ENCODE data around the gene NFATC1. TPM values are rescaled to one million over a fixed set of nuclear protein-coding genes. Genes with fewer than 3 reads are reported as not detected.
A peak's percentile ranks its signal among the peaks of the same experiment; 100 is the strongest.

The NFATC1 gene
- total RNA-seq, 2 donors from 2014 or later, result 2.9 to 4.4 TPM

DNA sequence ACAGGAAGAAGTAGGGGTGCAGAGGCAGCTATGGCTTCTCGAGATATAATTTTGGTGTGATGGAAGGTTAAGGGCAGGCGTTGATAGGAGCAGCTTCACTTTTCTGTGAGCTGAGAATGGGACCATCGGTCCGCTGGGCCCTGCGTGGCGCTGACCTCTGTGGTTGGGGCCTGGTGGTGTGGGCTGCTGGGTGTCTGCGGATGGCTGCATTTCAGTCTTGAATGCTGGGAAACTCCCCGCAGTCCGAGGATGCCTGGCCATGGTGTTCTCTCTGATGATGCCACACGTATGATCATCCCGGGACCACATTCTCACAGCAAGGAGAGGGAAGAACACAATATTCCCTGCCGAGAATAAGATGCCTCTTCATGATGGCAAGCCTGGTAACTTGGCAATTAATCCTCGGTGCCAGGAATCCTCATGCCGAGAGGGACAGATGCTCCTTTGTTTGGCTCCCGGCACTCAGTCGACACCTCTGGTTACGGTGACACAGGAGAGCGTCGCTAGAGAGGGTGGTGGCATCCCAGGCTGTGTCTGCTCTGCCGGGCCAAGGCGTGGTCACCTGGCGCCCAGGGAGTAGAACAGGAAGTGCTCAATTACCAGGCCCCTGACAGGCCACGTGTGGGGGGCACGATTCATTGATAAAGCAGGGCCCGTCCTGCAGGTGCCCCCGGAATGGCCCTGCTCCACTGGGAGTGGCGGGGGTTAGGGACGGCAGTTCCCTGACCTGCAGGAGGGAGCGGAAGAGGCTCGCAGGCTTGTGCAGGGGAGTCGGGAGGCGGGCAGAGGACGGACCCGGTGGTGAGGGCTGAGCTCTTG is 164.5 kb downstream of the NFATC1 start:
- no peak for ATAC-seq
- peak in 1 of 2 donors; percentile 20 for DNase-seq
- intact Hi-C loops (cut with DNase I, micrococcal nuclease), result no loop called here

DNA sequence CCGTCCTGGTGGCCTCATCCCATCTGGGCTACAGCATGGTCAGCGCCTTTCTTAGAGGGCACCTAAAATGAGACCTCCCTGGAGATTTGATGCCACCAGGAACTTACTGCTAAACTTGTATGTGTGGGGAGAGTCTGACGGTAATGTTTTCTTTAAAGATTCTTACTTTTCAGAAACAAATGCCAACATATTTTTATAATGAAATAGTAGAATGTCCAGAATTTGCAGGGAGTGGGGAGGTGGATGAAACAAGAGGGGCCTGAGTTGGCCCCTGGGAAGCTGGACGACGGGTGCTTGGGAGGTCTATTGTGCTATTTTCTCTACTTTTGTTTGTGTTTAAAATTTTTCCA is 165.1 kb downstream of the NFATC1 start:
- DNase-seq, result no peak
- intact Hi-C loops (cut with DNase I, micrococcal nuclease), result no loop called here
- no peak for ATAC-seq

DNA sequence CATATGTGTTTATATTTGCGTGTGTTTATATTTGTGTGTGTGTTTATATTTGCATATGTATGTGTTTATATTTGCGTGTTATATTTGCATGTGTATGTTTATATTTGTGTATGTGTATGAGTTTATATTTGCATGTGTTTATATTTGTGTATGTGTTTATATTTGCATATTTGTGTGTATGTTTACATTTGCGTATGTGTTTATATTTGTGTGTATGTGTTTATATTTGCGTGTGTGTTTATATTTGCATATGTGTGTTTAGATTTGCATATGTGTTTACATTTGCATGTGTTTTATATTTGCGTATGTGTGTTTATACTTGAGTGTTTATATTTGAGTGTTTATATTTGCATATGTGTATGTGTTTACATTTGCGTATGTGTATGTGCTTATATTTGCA is 168.2 kb downstream of the NFATC1 start:
- DNase-seq, result no peak
- intact Hi-C loops (cut with DNase I, micrococcal nuclease), result no loop called here
- no peak for ATAC-seq

DNA sequence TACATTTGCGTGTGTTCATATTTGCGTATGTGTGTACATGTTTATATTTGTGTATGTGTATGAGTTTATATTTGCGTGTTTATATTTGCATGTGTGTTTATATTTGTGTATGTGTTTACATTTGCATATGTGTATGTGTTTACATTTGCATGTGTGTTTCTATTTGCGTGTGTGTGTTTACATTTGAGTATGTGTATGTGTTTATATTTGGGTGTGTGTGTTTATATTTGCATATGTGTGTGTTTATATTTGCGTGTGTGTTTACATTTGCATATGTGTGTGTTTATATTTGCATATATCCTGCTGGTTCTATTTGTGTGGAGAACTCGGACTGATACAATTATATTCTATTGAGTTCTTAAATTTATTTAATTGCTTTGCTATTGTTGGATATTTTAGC is 168.7 kb downstream of the NFATC1 start:
- intact Hi-C loops (cut with DNase I, micrococcal nuclease), result no loop called here
- DNase-seq, result no peak
- ATAC-seq, result no peak

DNA sequence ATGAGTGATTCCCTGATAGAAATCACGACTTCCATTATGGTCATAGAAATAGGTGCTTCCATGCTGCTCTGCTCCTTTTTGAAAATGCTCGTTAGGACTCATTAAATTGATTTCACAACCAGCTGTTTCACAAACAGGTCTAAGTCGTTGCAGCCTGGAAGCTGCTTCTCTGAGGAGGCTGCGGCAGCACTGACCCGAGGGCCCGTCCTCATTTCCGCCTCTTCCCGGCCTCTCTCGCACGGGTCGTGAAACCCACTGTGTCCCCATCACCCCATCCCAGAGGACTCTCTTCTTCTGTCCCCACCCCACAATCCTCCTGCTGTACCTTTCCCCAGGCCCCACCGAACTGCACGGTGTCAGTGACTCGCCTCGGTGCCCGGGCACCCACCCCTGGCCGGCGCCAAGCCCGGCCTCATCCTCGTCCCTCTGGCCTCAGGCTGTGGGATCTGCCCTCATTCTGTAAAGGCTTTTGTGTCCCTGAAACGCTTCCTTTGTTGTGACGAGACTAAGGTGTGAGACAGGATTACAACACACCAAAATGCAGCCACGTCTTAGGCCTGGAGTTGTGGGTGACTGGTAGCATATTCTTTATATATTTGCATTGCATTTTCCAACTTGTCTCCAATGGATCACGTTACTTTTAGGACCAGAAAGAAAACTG is 171.2 kb downstream of the NFATC1 start:
- intact Hi-C loops (cut with DNase I, micrococcal nuclease), result no loop called here
- ATAC-seq, result no peak
- DNase-seq, result no peak

DNA sequence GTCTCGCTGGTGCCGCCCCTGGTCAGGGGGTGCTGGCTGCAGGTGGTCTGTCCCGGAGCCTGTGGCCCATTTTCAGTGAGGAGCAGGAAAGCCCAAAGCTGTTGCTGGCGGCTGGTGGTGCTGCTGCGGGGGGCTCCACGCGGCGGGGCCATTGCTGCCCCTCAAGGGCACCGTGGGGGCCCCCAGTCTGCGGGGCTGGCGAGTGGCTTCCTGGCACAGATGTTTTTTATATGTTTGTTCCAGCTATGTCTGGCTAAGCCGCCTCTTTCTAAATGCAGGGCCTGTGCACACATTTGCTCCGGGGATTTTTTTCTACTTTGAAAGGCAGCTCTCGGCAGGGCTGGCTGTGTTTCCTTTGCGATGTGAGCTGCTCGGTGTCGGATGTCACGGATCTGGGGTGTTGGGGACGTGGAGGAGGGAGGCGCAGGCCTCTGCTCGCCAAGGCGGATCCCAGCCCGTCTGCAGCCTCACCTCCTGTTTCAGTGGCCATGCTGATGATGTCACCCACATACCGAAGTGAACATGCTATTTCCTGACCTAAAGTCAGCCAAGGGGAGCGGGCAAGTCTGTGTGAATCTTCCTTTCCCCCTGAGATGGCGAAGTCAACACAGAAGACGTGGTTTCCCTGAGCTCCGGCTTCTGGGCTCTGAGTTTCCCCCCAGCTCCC is 171.9 kb downstream of the NFATC1 start:
- no peak for DNase-seq
- intact Hi-C loops (cut with DNase I, micrococcal nuclease), result no loop called here
- ATAC-seq, result no peak

DNA sequence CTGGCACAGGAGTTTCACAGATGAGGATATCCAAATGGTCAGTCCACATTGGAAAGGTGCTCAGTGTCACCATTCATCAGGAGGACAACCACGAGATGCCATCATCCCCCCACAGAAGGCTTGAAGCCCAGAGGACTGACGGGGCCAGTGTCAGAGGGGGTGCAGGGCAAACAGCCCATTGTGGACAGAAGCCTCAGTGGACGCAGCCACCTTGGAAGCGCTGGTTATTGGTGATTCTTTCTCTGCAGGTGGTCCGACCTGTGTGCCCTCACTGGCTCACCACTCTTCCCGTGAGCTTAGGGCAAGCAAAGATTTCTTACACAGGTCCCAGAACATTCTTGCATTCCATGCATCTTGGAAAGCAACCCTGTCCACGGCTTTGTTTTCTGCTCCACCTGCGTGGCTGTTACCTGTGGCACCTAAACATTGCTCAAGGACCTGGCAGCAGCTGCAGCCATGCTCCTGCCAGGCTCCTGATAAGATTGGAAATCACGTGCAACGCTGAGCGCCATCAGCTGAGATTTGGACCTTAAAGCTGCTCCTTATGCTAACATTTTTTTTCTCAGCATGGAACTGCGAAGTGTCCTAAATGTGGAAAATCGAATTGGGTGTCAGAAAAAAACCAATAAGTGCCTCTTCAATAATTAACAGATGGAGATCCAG is 172.9 kb downstream of the NFATC1 start:
- ATAC-seq (no peak), DNase-seq (peak; percentile 2 to 4)
- intact Hi-C loops (cut with DNase I, micrococcal nuclease), result no loop called here

DNA sequence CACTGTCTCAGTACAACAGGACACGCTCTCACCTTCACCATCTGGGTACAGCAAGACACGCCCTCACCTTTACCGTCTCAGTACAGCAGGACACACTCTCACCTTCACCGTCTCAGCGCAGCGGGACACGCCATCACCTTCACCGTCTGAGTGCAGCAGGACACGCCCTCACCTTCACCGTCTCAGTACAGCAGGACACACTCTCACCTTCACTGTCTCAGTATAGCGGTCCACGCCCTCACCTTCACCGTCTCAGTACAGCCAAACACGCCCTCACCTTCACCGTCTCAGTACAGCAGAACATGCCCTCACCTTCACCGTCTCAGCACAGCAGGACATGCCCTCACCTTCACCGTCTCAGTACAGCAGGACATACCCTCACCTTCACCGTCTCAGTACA is 174.0 kb downstream of the NFATC1 start:
- peak; percentile 59 for ATAC-seq
- intact Hi-C loops (cut with DNase I, micrococcal nuclease), result no loop called here
- DNase-seq, result peak; percentile 9 to 22

DNA sequence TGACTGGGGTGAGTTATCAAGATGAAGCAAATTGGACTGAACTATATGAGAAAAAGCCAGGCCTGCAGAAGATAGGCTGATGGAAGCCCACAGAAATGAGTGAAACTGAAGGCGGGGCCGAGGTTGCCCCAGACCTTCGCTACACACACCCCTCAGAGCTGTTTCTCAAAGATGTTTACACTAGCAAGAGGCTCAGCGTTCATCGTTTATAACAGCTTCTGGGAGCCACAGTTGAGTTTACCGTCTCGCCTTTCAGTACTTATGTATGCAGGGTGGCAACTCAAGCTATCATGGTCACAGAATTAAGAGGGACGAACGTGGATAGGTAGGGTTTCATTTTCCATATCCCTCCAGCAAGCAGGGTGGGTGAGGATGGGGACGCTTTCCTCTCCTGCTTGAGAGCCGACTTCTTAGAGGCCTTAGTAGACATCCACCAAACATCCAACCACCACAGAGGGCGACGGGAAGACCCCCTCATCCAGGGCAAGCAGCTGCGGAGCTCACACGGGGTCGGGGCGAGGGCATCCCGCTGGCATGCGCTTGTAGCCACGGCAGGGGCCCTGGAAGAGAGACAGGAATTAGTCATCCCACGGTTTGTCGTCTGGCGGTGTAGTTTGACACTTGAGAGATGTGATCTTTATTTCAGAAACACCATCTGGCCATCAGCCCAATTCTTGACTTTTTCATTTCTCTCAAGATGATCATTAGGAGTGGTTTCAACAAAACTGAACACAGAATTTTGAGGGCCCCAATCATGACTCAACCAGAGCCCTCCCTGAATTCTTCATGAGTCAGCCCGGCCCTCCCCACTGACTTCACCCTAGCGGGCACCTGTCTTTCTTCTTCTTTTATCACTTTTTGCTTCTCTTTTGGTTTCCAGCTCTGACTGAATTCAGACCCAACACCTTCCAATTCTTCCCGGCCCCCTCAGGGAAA is 174.8 kb downstream of the NFATC1 start:
- ATAC-seq (no peak), DNase-seq (peak; percentile 8 to 10)
- intact Hi-C loops (cut with DNase I, micrococcal nuclease), result no loop called here

DNA sequence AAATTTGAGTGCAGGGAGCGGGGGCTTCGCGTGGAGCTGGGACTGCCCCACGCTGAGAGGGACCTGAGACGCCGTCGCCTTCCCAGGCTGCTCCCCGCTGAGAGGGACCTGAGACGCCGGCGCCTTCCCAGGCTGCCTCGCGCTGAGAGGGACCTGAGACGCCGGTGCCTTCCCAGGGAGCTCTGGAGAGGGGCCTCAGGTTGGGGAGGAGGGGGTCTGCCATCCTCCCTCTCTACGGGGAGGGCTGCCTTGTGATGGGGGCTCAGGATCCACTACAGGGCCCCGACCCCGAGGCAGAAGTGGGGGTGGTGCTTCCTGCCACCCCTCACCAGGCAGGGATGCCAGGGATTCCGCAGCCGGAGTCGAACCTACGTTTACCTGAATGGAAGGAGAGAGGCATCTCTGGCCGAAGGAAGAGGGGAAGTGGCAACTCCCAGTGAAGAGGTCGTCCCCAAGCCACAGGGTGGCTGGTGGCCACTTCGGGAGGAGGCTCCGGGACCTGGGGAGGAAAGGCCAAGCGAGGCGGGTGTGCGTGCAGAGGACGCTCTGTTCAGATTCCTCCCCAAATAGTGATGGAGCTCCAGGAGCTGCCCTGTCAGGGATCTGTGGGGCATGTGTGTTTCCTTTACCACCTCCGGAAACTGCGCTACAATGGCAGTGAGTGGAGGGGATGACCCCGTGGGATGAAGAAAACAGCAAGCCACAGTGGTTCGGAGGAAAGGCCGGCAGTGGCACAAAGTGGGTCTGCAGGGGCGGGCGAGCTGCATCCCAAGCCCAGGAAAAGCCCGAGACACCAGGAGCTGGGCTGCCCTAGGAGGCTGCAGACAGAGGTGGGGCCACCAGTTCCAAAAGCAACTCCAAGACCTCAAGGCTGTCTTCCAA is 175.7 kb downstream of the NFATC1 start:
- intact Hi-C loops (cut with DNase I, micrococcal nuclease), result no loop called here
- no peak for ATAC-seq
- DNase-seq, result peak in 1 of 2 donors; percentile 11

DNA sequence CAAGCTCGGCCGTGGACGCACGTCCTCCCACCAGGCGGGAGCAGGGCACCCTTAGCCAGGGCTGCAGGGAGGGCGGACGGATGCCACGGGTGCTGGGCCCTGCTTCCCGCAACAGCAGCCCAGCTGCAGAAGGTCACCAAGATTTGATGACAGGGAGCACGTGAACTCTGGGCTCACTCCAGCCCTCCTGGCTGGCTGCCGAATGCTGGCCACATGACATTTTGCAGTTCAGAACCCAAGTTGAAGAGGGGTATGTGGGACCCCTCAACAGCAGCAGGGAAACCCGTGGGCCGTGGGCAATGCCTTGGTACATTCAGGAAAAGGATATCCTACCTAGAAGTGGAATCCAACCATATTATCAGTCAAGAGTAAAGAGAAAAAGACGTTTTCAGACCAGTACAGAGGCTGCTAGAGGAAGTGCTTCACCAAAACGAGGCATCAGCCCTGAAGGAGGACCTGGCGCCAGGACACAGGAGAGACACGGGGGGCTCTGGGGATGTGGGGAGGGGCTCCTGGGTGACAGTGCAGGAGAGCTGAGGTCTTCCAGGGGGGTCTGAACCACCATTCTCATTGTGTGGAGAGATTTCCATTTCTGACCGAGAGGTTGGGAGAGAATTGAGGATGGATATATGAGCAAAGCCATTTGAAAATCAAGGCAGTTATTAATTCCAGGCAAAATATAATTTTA is 176.5 kb downstream of the NFATC1 start:
- no peak for ATAC-seq
- peak in 1 of 2 donors; percentile 11 for DNase-seq
- intact Hi-C loops (cut with DNase I, micrococcal nuclease), result no loop called here

DNA sequence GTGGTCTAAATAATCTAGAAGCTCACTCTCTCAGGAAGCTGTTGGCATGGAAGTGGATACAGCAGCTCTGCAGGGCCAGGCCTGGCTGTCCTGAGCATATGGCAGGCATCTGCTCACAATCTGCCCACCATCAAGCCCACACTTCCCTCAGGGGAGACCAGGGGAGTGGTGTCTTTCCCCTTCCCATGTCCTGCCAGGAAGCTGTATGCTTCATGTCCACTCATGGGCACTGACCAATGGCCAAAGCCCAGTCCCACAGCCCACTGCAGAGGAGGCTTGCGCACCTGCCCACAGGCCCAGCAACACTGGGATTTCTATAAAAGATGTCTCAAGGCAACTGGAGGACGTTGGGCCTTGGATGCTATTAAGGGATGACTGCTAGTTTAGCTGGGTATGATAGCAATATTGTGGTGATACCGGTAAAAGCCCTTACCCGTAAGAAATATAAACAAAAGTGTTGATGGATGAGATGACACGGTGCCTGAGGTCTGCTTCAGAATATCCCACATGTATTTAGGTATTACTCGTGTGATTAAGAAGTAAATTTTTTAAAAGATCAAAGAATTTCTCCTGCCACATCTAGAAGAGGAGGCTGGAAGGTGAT is 177.2 kb downstream of the NFATC1 start:
- no peak for ATAC-seq
- peak in 1 of 2 donors; percentile 7 for DNase-seq
- intact Hi-C loops (cut with DNase I, micrococcal nuclease), result no loop called here

DNA sequence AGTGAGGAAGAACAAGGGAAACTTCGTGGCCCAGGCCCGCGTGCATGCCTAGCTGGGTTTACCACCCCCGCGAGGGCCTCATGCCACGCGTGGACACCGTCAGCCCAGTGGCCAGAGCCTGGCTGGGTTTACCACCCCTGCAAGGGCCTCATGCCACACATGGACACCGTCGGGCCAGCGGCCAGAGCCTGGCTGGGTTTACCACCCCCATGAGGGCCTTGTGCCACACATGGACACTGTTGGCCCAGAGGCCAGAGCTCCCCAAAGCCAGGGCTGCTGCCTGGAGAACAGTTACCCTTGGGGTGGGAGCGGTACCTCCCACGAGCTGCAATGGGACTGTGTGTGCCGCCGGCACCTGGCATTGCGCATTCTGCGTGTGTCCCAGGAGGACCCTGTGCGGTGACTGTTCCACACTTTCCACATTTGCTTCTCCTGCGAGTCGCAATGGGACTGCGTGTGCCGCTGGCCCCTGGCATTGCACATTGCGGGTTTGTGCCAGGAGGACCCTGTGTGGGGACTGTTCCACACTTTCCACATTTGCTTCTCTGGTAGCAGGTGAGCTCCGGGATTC is 178.3 kb downstream of the NFATC1 start:
- ATAC-seq (no peak), DNase-seq (peak in 1 of 2 donors; percentile 19)
- intact Hi-C loops (cut with DNase I, micrococcal nuclease), result no loop called here

DNA sequence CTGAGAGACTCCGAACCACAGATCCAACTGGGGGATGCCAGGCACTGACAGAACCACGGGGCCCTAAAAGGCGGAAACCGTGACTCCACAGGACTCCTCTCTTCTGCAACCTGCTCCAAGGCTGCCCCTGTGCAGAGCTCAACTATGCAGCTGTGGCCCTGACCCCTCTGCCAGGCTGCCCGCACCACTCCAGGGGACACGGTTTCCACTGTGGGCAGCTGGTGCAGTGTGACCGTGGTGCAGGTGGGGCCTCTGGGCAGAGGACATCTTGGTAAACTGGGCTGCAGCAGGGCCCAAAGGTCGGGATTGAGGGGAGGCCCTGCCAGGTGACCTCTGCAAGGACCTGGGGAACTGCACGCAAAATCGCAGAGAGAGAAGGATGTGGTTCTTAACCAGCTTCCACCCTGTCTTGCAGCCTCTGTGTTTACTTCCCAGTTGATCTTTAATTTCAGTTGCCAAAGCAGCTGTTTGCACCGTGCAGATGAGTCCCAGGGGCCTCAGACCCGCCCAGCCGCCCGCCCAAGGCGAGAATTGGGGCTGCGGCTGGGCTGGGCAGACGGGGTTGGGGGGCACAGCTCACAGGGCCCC is 179.3 kb downstream of the NFATC1 start:
- ATAC-seq, result no peak
- DNase-seq, result peak in 1 of 2 donors; percentile 15
- intact Hi-C loops (cut with DNase I, micrococcal nuclease), result no loop called here

DNA sequence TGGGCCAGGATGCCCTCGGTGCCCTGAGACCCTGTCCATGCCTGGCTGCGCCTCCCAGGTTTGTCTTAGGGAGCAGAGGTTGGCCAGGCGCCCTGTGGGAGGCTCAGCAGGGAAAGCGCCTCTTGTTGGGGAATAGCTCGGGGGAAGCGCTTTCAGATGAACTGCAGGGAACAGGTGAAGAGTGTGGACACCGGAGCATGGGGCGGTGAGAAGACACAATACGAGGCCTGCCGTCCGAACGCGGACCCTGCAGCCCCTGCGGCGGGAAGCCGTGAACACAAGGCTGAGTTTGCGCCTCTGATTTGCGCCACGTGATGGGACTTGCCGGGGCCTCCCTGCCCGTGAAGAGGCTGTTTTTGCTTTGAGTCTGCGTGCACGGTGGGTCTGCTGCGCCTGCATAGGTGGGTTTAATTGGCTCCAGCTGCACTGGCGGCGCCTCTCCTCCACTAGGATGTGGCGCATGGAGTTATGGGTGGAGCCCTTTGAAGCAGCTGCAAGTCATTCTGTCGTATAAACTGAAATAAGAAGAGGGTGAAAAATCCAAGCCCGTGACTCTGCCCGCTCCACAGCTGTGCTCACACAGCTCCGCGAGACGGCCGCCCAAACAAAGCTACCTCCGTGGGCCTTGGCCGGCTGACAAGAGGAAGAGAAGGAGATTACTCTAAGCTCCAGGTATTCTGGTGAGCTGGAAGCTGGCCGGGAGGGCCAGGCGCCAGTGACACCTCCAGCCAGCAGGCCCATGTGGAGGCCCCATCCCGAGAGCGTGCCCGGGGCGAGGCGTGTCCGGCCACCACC is 180.4 kb downstream of the NFATC1 start:
- ATAC-seq, result no peak
- DNase-seq, result peak; percentile 31 to 34

More for the DNA sequence above, 180.4 kb downstream of the NFATC1 start:
- intact Hi-C loops (cut with DNase I, micrococcal nuclease), result no loop called here
